ENCODE measurements around the gene SUN5. TPM values are rescaled to one million over a fixed set of nuclear protein-coding genes. Genes with fewer than 3 reads are reported as not detected.

Gene SUN5, protein sequence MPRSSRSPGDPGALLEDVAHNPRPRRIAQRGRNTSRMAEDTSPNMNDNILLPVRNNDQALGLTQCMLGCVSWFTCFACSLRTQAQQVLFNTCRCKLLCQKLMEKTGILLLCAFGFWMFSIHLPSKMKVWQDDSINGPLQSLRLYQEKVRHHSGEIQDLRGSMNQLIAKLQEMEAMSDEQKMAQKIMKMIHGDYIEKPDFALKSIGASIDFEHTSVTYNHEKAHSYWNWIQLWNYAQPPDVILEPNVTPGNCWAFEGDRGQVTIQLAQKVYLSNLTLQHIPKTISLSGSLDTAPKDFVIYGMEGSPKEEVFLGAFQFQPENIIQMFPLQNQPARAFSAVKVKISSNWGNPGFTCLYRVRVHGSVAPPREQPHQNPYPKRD
- total RNA-seq (2014; rRNA removed) (not detected in 2 replicates), Bru-seq, nascent RNA (percentile 4 among the genes with signal in this experiment), BruChase-seq, experiment 1, labeled RNA remaining after a 6-hour chase (not detected), BruChase-seq, experiment 2, labeled RNA remaining after a 2-hour chase (not detected)
- long read RNA-seq = 0 reads

DNA sequence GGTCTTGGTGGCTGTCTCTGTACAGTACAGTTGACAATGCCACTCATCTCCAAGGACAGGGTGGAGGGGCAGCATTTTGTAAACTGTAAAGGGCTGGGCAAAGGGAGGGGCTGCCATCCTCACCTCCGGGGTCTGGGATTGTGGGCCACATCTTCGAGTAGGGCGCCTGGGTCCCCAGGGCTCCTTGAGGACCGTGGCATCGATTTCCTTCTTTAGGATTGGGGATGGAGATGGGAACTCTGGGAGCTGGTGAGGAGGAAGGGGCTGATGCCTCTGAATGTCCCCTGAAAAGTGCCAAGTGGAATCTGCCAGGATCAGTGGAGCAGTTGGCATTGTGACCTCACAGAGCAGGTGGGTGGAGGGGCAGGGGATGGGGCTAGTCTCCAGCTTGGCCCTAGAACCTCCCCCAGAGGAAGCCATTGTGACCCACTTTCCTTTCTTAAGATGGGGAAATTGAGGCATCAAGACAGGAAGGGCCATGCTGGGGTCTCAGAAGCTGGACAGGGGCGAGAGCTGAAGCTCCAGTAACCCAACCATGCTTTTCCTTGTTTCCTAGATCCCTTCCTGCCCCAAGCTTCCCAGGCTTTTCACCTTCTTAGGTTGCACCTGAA, at the start of gene SUN5:
Gene SUN5 (minus strand): TSS at position 293 of the 611 bp plus-strand sequence. CDS start 93 bp downstream, at position 200.
- Histone ChIP-seq H3K4me2 (ENCODE audit: low read length) (no peak within 1 kb of the TSS), H3K79me2 (ENCODE audit: low read length) (no peaks in the 10 kb centered on the region), H4K20me1 (ENCODE audit: low read length) (no peaks in the 10 kb centered on the region), H3K36me3 (ENCODE audit: low read depth, low read length) (no peaks in the 10 kb centered on the region), H3K27ac (ENCODE audit: low read length) (no peak within 1 kb of the TSS), H3K4me1 (ENCODE audit: insufficient read depth, low read length) (no peaks in the 10 kb centered on the region), H2AFZ (ENCODE audit: low read length) (no peak within 1 kb of the TSS), H3K9ac (ENCODE audit: low read length) (no peak within 1 kb of the TSS), H3K4me3 (ENCODE audit: low read length) (no peak within 1 kb of the TSS), H3K9me2 (replicated peaks; ENCODE audit: low read length) (no peaks in the 10 kb centered on the region), H3F3A (ENCODE audit: low read length, unreplicated experiment) (no peaks in the 10 kb centered on the region), H3K27me3 (ENCODE audit: low read length) (no peaks in the 10 kb centered on the region), H3K9me3 (ENCODE audit: low read length) (no peaks in the 10 kb centered on the region)
- intact Hi-C loops (cut with micrococcal nuclease) = no loop called here
- no TSS peak for BruUV-seq (replicated peaks)
- DNase-seq (no peak), ATAC-seq (no peak)
- CTCF ChIA-PET = interaction anchor here (0.6 kb wide), 1 partner anchor 47 kb away, joined by 3 read pairs; no protein-coding TSS in a partner anchor
- POLR2A ChIA-PET (ENCODE audit: unreplicated experiment) = interaction anchor here (0.6 kb wide), 1 partner anchor 23 kb away, joined by 3 read pairs; no protein-coding TSS in a partner anchor
- TF ChIP-seq EZH2 (IDR thresholded peaks at IDR 0.05; ENCODE audit: low read length, unreplicated experiment) (no peak), EZH2phosphoT487 (IDR thresholded peaks at IDR 0.05; ENCODE audit: borderline replicate concordance, low read length) (no peak)
- TF ChIP-seq, protein P1, sequence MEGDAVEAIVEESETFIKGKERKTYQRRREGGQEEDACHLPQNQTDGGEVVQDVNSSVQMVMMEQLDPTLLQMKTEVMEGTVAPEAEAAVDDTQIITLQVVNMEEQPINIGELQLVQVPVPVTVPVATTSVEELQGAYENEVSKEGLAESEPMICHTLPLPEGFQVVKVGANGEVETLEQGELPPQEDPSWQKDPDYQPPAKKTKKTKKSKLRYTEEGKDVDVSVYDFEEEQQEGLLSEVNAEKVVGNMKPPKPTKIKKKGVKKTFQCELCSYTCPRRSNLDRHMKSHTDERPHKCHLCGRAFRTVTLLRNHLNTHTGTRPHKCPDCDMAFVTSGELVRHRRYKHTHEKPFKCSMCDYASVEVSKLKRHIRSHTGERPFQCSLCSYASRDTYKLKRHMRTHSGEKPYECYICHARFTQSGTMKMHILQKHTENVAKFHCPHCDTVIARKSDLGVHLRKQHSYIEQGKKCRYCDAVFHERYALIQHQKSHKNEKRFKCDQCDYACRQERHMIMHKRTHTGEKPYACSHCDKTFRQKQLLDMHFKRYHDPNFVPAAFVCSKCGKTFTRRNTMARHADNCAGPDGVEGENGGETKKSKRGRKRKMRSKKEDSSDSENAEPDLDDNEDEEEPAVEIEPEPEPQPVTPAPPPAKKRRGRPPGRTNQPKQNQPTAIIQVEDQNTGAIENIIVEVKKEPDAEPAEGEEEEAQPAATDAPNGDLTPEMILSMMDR (conservative IDR thresholded peaks at IDR 0.05; ENCODE audit: low read depth, low read length) = no peak

DNA sequence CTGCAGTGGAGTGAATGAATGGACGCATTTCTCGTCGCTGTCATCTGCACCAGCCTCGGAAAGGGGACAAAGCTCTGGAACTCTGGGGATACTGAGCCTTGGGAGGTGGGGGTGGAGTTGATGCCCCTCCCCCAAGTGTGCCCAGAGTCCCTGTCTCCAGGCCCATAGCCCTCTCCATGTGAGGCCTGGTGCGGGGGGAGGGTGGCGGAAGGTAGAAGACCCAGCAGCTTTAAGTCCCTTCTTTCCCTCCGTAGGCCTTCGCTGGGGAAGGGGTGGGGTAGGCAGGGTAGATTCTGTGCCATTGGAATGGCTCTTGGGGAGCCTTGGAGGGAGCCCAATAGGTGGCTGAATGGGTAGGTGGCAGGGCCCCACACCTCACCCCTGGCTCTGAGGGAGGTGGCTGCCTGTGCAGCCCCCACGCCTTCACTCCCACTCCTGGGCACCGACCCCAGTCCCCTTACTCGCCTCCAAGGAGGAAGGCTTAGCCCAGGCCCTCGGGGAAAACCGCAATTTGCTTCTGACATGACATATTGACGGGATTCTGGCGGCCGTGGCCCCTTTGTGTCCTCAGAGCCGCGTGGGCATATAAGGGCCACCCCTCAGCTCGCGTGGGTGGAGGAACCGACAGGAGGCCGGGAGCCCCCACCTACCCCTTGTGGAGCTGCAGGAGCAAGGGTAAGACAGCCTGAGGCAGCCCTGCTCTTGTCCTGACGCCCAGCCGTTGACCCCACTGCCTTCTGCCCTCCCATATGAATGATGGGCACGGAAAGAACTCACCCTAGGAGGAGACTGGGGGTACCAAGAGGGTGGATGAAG, 49.3 kb upstream of the SUN5 start, which contains the start of gene BPIFB3:
Gene BPIFB3 (plus strand): TSS at position 613 of the 816 bp plus-strand sequence. CDS start 1,533 bp downstream, outside the sequence.
- H3K4me2 ChIP-seq (ENCODE audit: low read length) = no peak within 1 kb of the TSS
- DNase-seq (no peak), ATAC-seq (no peak)
- no peaks in the 10 kb centered on the region for H3K4me1 ChIP-seq (ENCODE audit: insufficient read depth, low read length)
- H3K9me3 ChIP-seq (ENCODE audit: low read length) = no peaks in the 10 kb centered on the region
- intact Hi-C loops (cut with micrococcal nuclease) = no loop called here
- ChIA-PET POLR2A (ENCODE audit: unreplicated experiment) (no interaction called here), CTCF (no interaction called here)
- H3K9ac ChIP-seq (ENCODE audit: low read length) = no peak within 1 kb of the TSS
- no peaks in the 10 kb centered on the region for H3F3A ChIP-seq (ENCODE audit: low read length, unreplicated experiment)
- no peaks in the 10 kb centered on the region for H3K79me2 ChIP-seq (ENCODE audit: low read length)
- H3K36me3 ChIP-seq (ENCODE audit: low read depth, low read length) = no peaks in the 10 kb centered on the region
- H3K4me3 ChIP-seq (ENCODE audit: low read length) = no peak within 1 kb of the TSS
- H3K9me2 ChIP-seq (replicated peaks; ENCODE audit: low read length) = no peaks in the 10 kb centered on the region
- H3K27ac ChIP-seq (ENCODE audit: low read length) = no peak within 1 kb of the TSS
- TF ChIP-seq EZH2phosphoT487 (IDR thresholded peaks at IDR 0.05; ENCODE audit: borderline replicate concordance, low read length) (no peak), EZH2 (IDR thresholded peaks at IDR 0.05; ENCODE audit: low read length, unreplicated experiment) (no peak)
- TF ChIP-seq, protein P1 (conservative IDR thresholded peaks at IDR 0.05; ENCODE audit: low read depth, low read length) = no peak
- H2AFZ ChIP-seq (ENCODE audit: low read length) = no peak within 1 kb of the TSS
- H4K20me1 ChIP-seq (ENCODE audit: low read length) = no peaks in the 10 kb centered on the region
- BruUV-seq (replicated peaks) = no TSS peak
- H3K27me3 ChIP-seq (ENCODE audit: low read length) = peaks cover 37% of the 10 kb centered on the region
